H9 (cell line): ENCODE data around the gene CORO7. TPM values are rescaled to one million over a fixed set of nuclear protein-coding genes. Genes with fewer than 3 reads are reported as not detected.

Experiments used
- DNase-seq: peaks from one replicate; pipeline ENCODE4 v3.0.0-alpha.2; 2017
- H2AFZ ChIP-seq: one replicate; pipeline ENCODE4 v1.6.1; 2013; ENCODE audit warnings: mild to moderate bottlenecking, low read length, control low read depth, moderate library complexity
- H2AK5ac ChIP-seq: 2 replicates; pipeline ENCODE4 v1.6.1; 2013; ENCODE audit warnings: low read length, control low read depth, mixed read lengths; ENCODE audit not compliant: insufficient read length
- H2BK120ac ChIP-seq: one replicate; pipeline ENCODE4 v1.6.1; 2013; ENCODE audit warnings: low read depth, mild to moderate bottlenecking, low read length, control low read depth, inconsistent platforms; ENCODE audit not compliant: poor library complexity, severe bottlenecking
- H2BK12ac ChIP-seq: 2 replicates; pipeline ENCODE4 v1.6.1; 2013; ENCODE audit warnings: low read length, control low read depth, mixed read lengths, low read depth; ENCODE audit not compliant: insufficient read length
- H2BK15ac ChIP-seq: 2 replicates; pipeline ENCODE4 v1.6.1; 2013; ENCODE audit warnings: low read depth, low read length, control low read depth
- H2BK20ac ChIP-seq: one replicate; pipeline ENCODE4 v1.6.1; 2013; ENCODE audit warnings: low read depth, mild to moderate bottlenecking, low read length, control low read depth, inconsistent platforms; ENCODE audit not compliant: poor library complexity, severe bottlenecking
- H2BK5ac ChIP-seq: 2 replicates; pipeline ENCODE4 v1.6.1; 2013; ENCODE audit warnings: low read length, control low read depth, mixed read lengths; ENCODE audit not compliant: insufficient read length
- H3K14ac ChIP-seq: 2 replicates; pipeline ENCODE4 v1.6.1; 2013; ENCODE audit warnings: low read length, control low read depth; ENCODE audit not compliant: insufficient read depth
- H3K18ac ChIP-seq: 2 replicates; pipeline ENCODE4 v1.6.1; 2013; ENCODE audit warnings: low read depth, mild to moderate bottlenecking, mixed read lengths, low read length, control low read depth; ENCODE audit not compliant: insufficient read length
- H3K23ac ChIP-seq: 2 replicates; pipeline ENCODE4 v1.6.1; 2013; ENCODE audit warnings: low read length, control low read depth, mixed read lengths, low read depth; ENCODE audit not compliant: insufficient read length
- H3K23me2 ChIP-seq: 2 replicates; pipeline ENCODE4 v1.6.1; 2013; ENCODE audit warnings: low read depth, mild to moderate bottlenecking, mixed read lengths, low read length, control low read depth; ENCODE audit not compliant: insufficient read length, poor library complexity, severe bottlenecking
- H3K27ac ChIP-seq: 2 replicates; pipeline ENCODE4 v1.5.1; 2013; ENCODE audit warnings: low read length, control low read depth, mixed read lengths, low read depth; ENCODE audit not compliant: insufficient read length
- H3K27me3 ChIP-seq: 2 replicates; pipeline ENCODE4 v1.6.1; 2013; ENCODE audit warnings: low read length, control low read depth, inconsistent platforms; ENCODE audit not compliant: insufficient read depth
- H3K4ac ChIP-seq: 2 replicates; pipeline ENCODE4 v1.6.1; 2013; ENCODE audit warnings: low read depth, mild to moderate bottlenecking, control low read depth, inconsistent platforms, low read length, moderate library complexity
- H3K4me1 ChIP-seq: 2 replicates; pipeline ENCODE4 v1.6.1; 2013; ENCODE audit warnings: low read length, control low read depth, inconsistent platforms; ENCODE audit not compliant: insufficient read depth
- H3K4me2 ChIP-seq: 2 replicates; pipeline ENCODE4 v1.6.1; 2013; ENCODE audit warnings: low read length, control low read depth, mixed read lengths; ENCODE audit not compliant: insufficient read length, insufficient read depth
- H3K56ac ChIP-seq: 2 replicates; pipeline ENCODE4 v1.6.1; 2013; ENCODE audit warnings: low read depth, mild to moderate bottlenecking, mixed read lengths, low read length, control low read depth; ENCODE audit not compliant: insufficient read length
- H3K79me1 ChIP-seq: 2 replicates; pipeline ENCODE4 v1.6.1; 2013; ENCODE audit warnings: low read depth, mild to moderate bottlenecking, moderate library complexity, low read length, control low read depth, inconsistent platforms; ENCODE audit not compliant: insufficient read depth, poor library complexity, severe bottlenecking
- H3K79me2 ChIP-seq: 2 replicates; pipeline ENCODE4 v1.6.1; 2013; ENCODE audit warnings: low read length, control low read depth, inconsistent platforms; ENCODE audit not compliant: insufficient read depth
- H3K9ac ChIP-seq: 2 replicates; pipeline ENCODE4 v1.6.1; 2013; ENCODE audit warnings: low read length, control low read depth, mixed read lengths; ENCODE audit not compliant: insufficient read length; ENCODE audit errors: extremely low read depth
- H3K9me3 ChIP-seq: one replicate; pipeline ENCODE4 v1.6.1; 2013; ENCODE audit warnings: low read depth, low read length, inconsistent platforms; ENCODE audit not compliant: control insufficient read depth
- H3T11ph ChIP-seq: one replicate; pipeline ENCODE4 v1.6.1; 2013; ENCODE audit warnings: mild to moderate bottlenecking, low read length, control low read depth, inconsistent platforms
- H4K20me1 ChIP-seq: one replicate; pipeline ENCODE4 v1.6.1; 2013; ENCODE audit not compliant: control insufficient read depth, insufficient read length, insufficient read depth
- H4K5ac ChIP-seq: 2 replicates; pipeline ENCODE4 v1.6.1; 2013; ENCODE audit warnings: low read depth, mild to moderate bottlenecking, mixed read lengths, low read length, control low read depth; ENCODE audit not compliant: insufficient read length
- H4K8ac ChIP-seq: replicated peaks from 2 replicates; pipeline ENCODE4 v1.6.1; 2013; ENCODE audit warnings: low read length, control low read depth, mixed read lengths, low read depth; ENCODE audit not compliant: insufficient read length
- H4K91ac ChIP-seq: 2 replicates; pipeline ENCODE4 v1.6.1; 2013; ENCODE audit warnings: low read depth, mild to moderate bottlenecking, moderate library complexity, mixed read lengths, low read length, control low read depth; ENCODE audit not compliant: insufficient read length
- H3K27ac Mint-ChIP-seq, 3 experiments: 2 replicates in 2 of 3; 3 replicates in 1 of 3; pipeline ENCODE4 v1.8.0; 2020 to 2021; ENCODE audit warnings: mixed read lengths in 3 of 3, mild to moderate bottlenecking in 1 of 3, moderate library complexity in 1 of 3
- H3K27me3 Mint-ChIP-seq: 2 replicates; pipeline ENCODE4 v1.8.0; 2021; ENCODE audit warnings: low read depth, mild to moderate bottlenecking, moderate library complexity, mixed read lengths
- H3K36me3 Mint-ChIP-seq, 3 experiments: 2 replicates in 2 of 3; 3 replicates in 1 of 3; pipeline ENCODE4 v1.8.0; 2020 to 2021; ENCODE audit warnings: low read depth in 3 of 3, mixed read lengths in 3 of 3; ENCODE audit not compliant: insufficient read depth in 1 of 3
- H3K4me1 Mint-ChIP-seq, 2 experiments: 2 replicates each; pipeline ENCODE4 v1.8.0; 2020; ENCODE audit warnings: mixed read lengths in 2 of 2
- H3K4me3 Mint-ChIP-seq, 2 experiments: 2 replicates in 1 of 2; 3 replicates in 1 of 2; pipeline ENCODE4 v1.8.0; 2020 to 2021; ENCODE audit warnings: mild to moderate bottlenecking in 2 of 2, mixed read lengths in 2 of 2, moderate library complexity in 1 of 2
- H3K9me3 Mint-ChIP-seq, 2 experiments: 2 replicates in 1 of 2; 3 replicates in 1 of 2; pipeline ENCODE4 v1.8.0; 2020; ENCODE audit warnings: mild to moderate bottlenecking in 2 of 2, mixed read lengths in 2 of 2, moderate library complexity in 1 of 2
- CTCF ChIP-seq: fragments of 200-600 bp; sonication (generic); conservative IDR thresholded peaks from 3 replicates; pipeline ENCODE4 v1.8.0; 2021; ENCODE audit warnings: antibody characterized with exemption, mild to moderate bottlenecking
- WGBS: extraction: QIAGEN DNeasy Blood & Tissue Kit; methylation state at CpG from one replicate; pipeline ENCODE4 v1.1.7; 2013; ENCODE audit warnings: missing lambda C conversion rate, low lambda C conversion rate, mixed read lengths; ENCODE audit not compliant: insufficient read length; ENCODE audit errors: extremely low coverage; 5-methylcytosine and 5-hydroxymethylcytosine counted together
- total RNA-seq: library from RNA; stranded (reverse); gene quantifications from 2 replicates; pipeline ENCODE4 v1.2.1, GENCODE V29; 2021

CORO7 gene
- total RNA-seq, 1 experiment from 2014 or later = 38.4 TPM

- Histone ChIP-seq H3K9me3 (no peaks in the 10 kb centered on the region), H3K18ac (no peak overlapping the region), H3K27ac (no peak overlapping the region), H3K27me3 (no peaks in the 10 kb centered on the region), H3K56ac (no peak overlapping the region), H3K79me2 (no peaks in the 10 kb centered on the region), H2BK15ac (no peak overlapping the region), H3K4me1 (no peaks in the 10 kb centered on the region; the same call in 1 of the 2 replicates), H4K20me1 (no peaks in the 10 kb centered on the region), H2BK12ac (no peak overlapping the region), H3K9ac (no peak overlapping the region), H3K23ac (no peak overlapping the region), H2BK120ac (no peak overlapping the region), H4K5ac (no peak overlapping the region), H4K91ac (no peak overlapping the region), H4K8ac (no peak overlapping the region), H3K4ac (no peak overlapping the region), H2AFZ (no peak overlapping the region), H2BK5ac (no peak overlapping the region), H3K79me1 (no peaks in the 10 kb centered on the region), H2AK5ac (no peak overlapping the region), H2BK20ac (no peak overlapping the region), H3K23me2 (no peaks in the 10 kb centered on the region), H3T11ph (no peak overlapping the region), H3K4me2 (no peak overlapping the region), H3K14ac (no peak overlapping the region)
- Mint-ChIP-seq H3K27me3 (no peaks in the 10 kb centered on the region; the same call in 1 of the 2 replicates), H3K4me3 (no peak overlapping the region), H3K36me3 (peaks cover 0 to 6% (median 4%) of the 10 kb centered on the region in 3 experiments; a peak in 4 of 7 replicates), H3K27ac (no peak overlapping the region), H3K9me3 (peaks cover 0 to 1% of the 10 kb centered on the region in 2 experiments; a peak in 1 of 5 replicates), H3K4me1 (peaks cover 6% of the 10 kb centered on the region in 2 experiments)
- no peak for DNase-seq
- WGBS = no CpG with 5 or more reads among the region's 15 CpGs
- TF ChIP-seq CTCF = no peak
These were observed 5.9 kb downstream of the CORO7 start for GRCh38 chr16:4410335-4411075.
